ENCODE results near the gene LRRC3. TPM values are rescaled to one million over a fixed set of nuclear protein-coding genes. Genes with fewer than 3 reads are reported as not detected.

LRRC3 gene
- total and polyA plus RNA-seq, 4 donors, result 1.4 to 3.6 (median 2.4) TPM

- TF ChIP-seq CTCF (IDR thresholded peaks at IDR 0.05; ENCODE audit: control extremely low read depth, extremely low read depth), result no peak
- Histone ChIP-seq H3K27me3 (ENCODE audit: control insufficient read depth in 3 of 3, insufficient read depth in 3 of 3, low read length in 2 of 3) (peaks cover 0 to 4% (median 0%) of the 10 kb centered on the region in 3 donors), H3K4me3 (no peak overlapping the region), H3K27ac (ENCODE audit: low read depth in 1 of 2, low read length in 1 of 2) (no peak overlapping the region), H3K9ac (ENCODE audit: insufficient read depth in 1 of 2, low read length in 2 of 2) (no peak overlapping the region), H3K36me3 (ENCODE audit: control insufficient read depth in 4 of 4, insufficient read depth in 4 of 4, low read length in 4 of 4) (no peaks in the 10 kb centered on the region), H3K9me3 (ENCODE audit: control insufficient read depth in 4 of 4, insufficient read depth in 3 of 4, low read length in 3 of 4) (peaks cover 0 to 3% (median 0%) of the 10 kb centered on the region in 4 donors), H3K4me1 (ENCODE audit: control insufficient read depth in 5 of 5, insufficient read depth in 5 of 5, low read length in 5 of 5) (peaks cover 0 to 4% (median 0%) of the 10 kb centered on the region in 5 donors)
- 57 to 61% methylated on average over 18 of the region's 18 CpGs for WGBS, 2 donors
- no peak for ATAC-seq (ENCODE audit: insufficient read depth, low FRiP score)
- no peak for DNase-seq
Observed at GRCh38 chr21:44510109-44510507, 54.8 kb downstream of the LRRC3 start.

GRCh38 chr21:44510508-44511218 is 55.4 kb downstream of the LRRC3 start:
- no peak overlapping the region for H3K4me3 ChIP-seq
- WGBS, 2 donors, result 11 to 17% methylated on average over 34 to 36 of the region's 36 CpGs
- H3K4me1 ChIP-seq (ENCODE audit: control insufficient read depth in 5 of 5, insufficient read depth in 5 of 5, low read length in 5 of 5), result peaks cover 0 to 4% (median 0%) of the 10 kb centered on the region in 5 donors
- DNase-seq (peak; percentile 33 to 68 (median 58)), ATAC-seq (ENCODE audit: insufficient read depth, low FRiP score) (peak; percentile 42)
- peaks cover 0 to 4% (median 0%) of the 10 kb centered on the region in 3 donors for H3K27me3 ChIP-seq (ENCODE audit: control insufficient read depth in 3 of 3, insufficient read depth in 3 of 3, low read length in 2 of 3)
- no peak overlapping the region for H3K27ac ChIP-seq (ENCODE audit: low read depth in 1 of 2, low read length in 1 of 2)
- peak; percentile 62 for TF ChIP-seq CTCF (IDR thresholded peaks at IDR 0.05; ENCODE audit: control extremely low read depth, extremely low read depth)
- H3K36me3 ChIP-seq (ENCODE audit: control insufficient read depth in 4 of 4, insufficient read depth in 4 of 4, low read length in 4 of 4), result no peaks in the 10 kb centered on the region
- no peak overlapping the region for H3K9ac ChIP-seq (ENCODE audit: insufficient read depth in 1 of 2, low read length in 2 of 2)
- peaks cover 0 to 3% (median 0%) of the 10 kb centered on the region in 4 donors for H3K9me3 ChIP-seq (ENCODE audit: control insufficient read depth in 4 of 4, insufficient read depth in 3 of 4, low read length in 3 of 4)

GRCh38 chr21:44511219-44511937 is 56.1 kb downstream of the LRRC3 start:
- Histone ChIP-seq H3K4me3 (no peak overlapping the region), H3K27me3 (ENCODE audit: control insufficient read depth in 3 of 3, insufficient read depth in 3 of 3, low read length in 2 of 3) (peaks cover 0 to 4% (median 0%) of the 10 kb centered on the region in 3 donors), H3K4me1 (ENCODE audit: control insufficient read depth in 5 of 5, insufficient read depth in 5 of 5, low read length in 5 of 5) (peaks cover 0 to 4% (median 0%) of the 10 kb centered on the region in 5 donors), H3K36me3 (ENCODE audit: control insufficient read depth in 4 of 4, insufficient read depth in 4 of 4, low read length in 4 of 4) (no peaks in the 10 kb centered on the region), H3K27ac (ENCODE audit: low read depth in 1 of 2, low read length in 1 of 2) (no peak overlapping the region), H3K9me3 (ENCODE audit: control insufficient read depth in 4 of 4, insufficient read depth in 3 of 4, low read length in 3 of 4) (no peaks in the 10 kb centered on the region), H3K9ac (ENCODE audit: insufficient read depth in 1 of 2, low read length in 2 of 2) (no peak overlapping the region)
- WGBS, 2 donors, result 91 to 92% methylated on average over 11 of the region's 11 CpGs
- TF ChIP-seq CTCF (IDR thresholded peaks at IDR 0.05; ENCODE audit: control extremely low read depth, extremely low read depth), result no peak
- DNase-seq, result no peak
- no peak for ATAC-seq (ENCODE audit: insufficient read depth, low FRiP score)

Small RNA genes within 50 kb of the gene (small RNA-seq; reads per million reads assigned to genes)
- gene RF00285 (ENCODE audit: low replicate concordance), result not detected

Other genes starting within 250 kb of the LRRC3 start
- gene ICOSLG, start 214.6 kb upstream of the LRRC3 start, total RNA-seq, result 1 to 10 TPM; 1.6 to 4.0 TPM
- 1 to 10 TPM; 2.5 to 2.9 TPM for gene ICOSLG, start 214.6 kb upstream of the LRRC3 start, polyA plus RNA-seq
- gene DNMT3L, start 193.6 kb upstream of the LRRC3 start, total RNA-seq, result not detected
- not detected for gene DNMT3L, start 193.6 kb upstream of the LRRC3 start, polyA plus RNA-seq
- under 1 TPM in 1 of 2 donors, not detected in 1; 0.37 TPM for gene AIRE, start 169.6 kb upstream of the LRRC3 start, total RNA-seq
- not detected for gene AIRE, start 169.6 kb upstream of the LRRC3 start, polyA plus RNA-seq
- gene PFKL, start 155.5 kb upstream of the LRRC3 start, total RNA-seq, result 100 to 1,000 TPM in 1 of 2 donors, 10 to 100 TPM in 1; 99.0 to 129 TPM
- 100 to 1,000 TPM in 1 of 2 donors, 10 to 100 TPM in 1; 63.4 to 106 TPM for gene PFKL, start 155.5 kb upstream of the LRRC3 start, polyA plus RNA-seq
- 10 to 100 TPM; 24.3 to 45.3 TPM for gene CFAP410, start 116.1 kb upstream of the LRRC3 start, total RNA-seq
- gene CFAP410, start 116.1 kb upstream of the LRRC3 start, polyA plus RNA-seq, result 10 to 100 TPM; 33.7 to 72.7 TPM
- 10 to 100 TPM in 1 of 2 donors, 1 to 10 TPM in 1; 5.9 to 13.1 TPM for gene TRPM2, start 101.9 kb upstream of the LRRC3 start, total RNA-seq
- gene TRPM2, start 101.9 kb upstream of the LRRC3 start, polyA plus RNA-seq, result 10 to 100 TPM in 1 of 2 donors, 1 to 10 TPM in 1; 7.4 to 26.2 TPM
- not detected for gene KRTAP10-1, start 84.7 kb downstream of the LRRC3 start, total RNA-seq
- gene KRTAP10-1, start 84.7 kb downstream of the LRRC3 start, polyA plus RNA-seq, result not detected
- not detected for gene KRTAP10-2, start 96.0 kb downstream of the LRRC3 start, total RNA-seq
- gene KRTAP10-2, start 96.0 kb downstream of the LRRC3 start, polyA plus RNA-seq, result not detected
- not detected for gene KRTAP10-3, start 103.3 kb downstream of the LRRC3 start, total RNA-seq
- gene KRTAP10-3, start 103.3 kb downstream of the LRRC3 start, polyA plus RNA-seq, result not detected
- not detected for gene KRTAP10-4, start 118.2 kb downstream of the LRRC3 start, total RNA-seq
- not detected for gene KRTAP10-4, start 118.2 kb downstream of the LRRC3 start, polyA plus RNA-seq
- not detected for gene KRTAP10-5, start 125.1 kb downstream of the LRRC3 start, total RNA-seq
- not detected for gene KRTAP10-5, start 125.1 kb downstream of the LRRC3 start, polyA plus RNA-seq
- gene KRTAP10-6, start 137.0 kb downstream of the LRRC3 start, total RNA-seq, result not detected
- not detected for gene KRTAP10-6, start 137.0 kb downstream of the LRRC3 start, polyA plus RNA-seq
- gene KRTAP10-7, start 145.1 kb downstream of the LRRC3 start, total RNA-seq, result not detected
- not detected for gene KRTAP10-7, start 145.1 kb downstream of the LRRC3 start, polyA plus RNA-seq
- gene KRTAP10-8, start 156.6 kb downstream of the LRRC3 start, total RNA-seq, result not detected
- gene KRTAP10-8, start 156.6 kb downstream of the LRRC3 start, polyA plus RNA-seq, result not detected
- gene KRTAP10-9, start 171.6 kb downstream of the LRRC3 start, total RNA-seq, result not detected
- not detected for gene KRTAP10-9, start 171.6 kb downstream of the LRRC3 start, polyA plus RNA-seq
- gene KRTAP10-10, start 181.8 kb downstream of the LRRC3 start, total RNA-seq, result not detected
- gene KRTAP10-10, start 181.8 kb downstream of the LRRC3 start, polyA plus RNA-seq, result not detected
- gene KRTAP10-11, start 190.9 kb downstream of the LRRC3 start, total RNA-seq, result not detected
- gene KRTAP10-11, start 190.9 kb downstream of the LRRC3 start, polyA plus RNA-seq, result not detected
- not detected for gene KRTAP12-4, start 199.1 kb downstream of the LRRC3 start, total RNA-seq
- not detected for gene KRTAP12-4, start 199.1 kb downstream of the LRRC3 start, polyA plus RNA-seq
- not detected for gene KRTAP12-3, start 202.4 kb downstream of the LRRC3 start, total RNA-seq
- gene KRTAP12-3, start 202.4 kb downstream of the LRRC3 start, polyA plus RNA-seq, result not detected
- gene KRTAP12-2, start 211.4 kb downstream of the LRRC3 start, total RNA-seq, result not detected
- not detected for gene KRTAP12-2, start 211.4 kb downstream of the LRRC3 start, polyA plus RNA-seq
- not detected for gene KRTAP12-1, start 226.7 kb downstream of the LRRC3 start, total RNA-seq
- gene KRTAP12-1, start 226.7 kb downstream of the LRRC3 start, polyA plus RNA-seq, result not detected
- not detected for gene KRTAP10-12, start 241.7 kb downstream of the LRRC3 start, total RNA-seq
- not detected for gene KRTAP10-12, start 241.7 kb downstream of the LRRC3 start, polyA plus RNA-seq

Measured in lung (tissue), 13 donors.